ENCODE results near the gene FRG1.
"Not testable (repeated sequence)": the region's sequence is repeated elsewhere in the genome, so short reads cannot be mapped to it uniquely, and the experiment has no call there.

FRG1 gene

GRCh38 chr4:189941005-189941450 is 356 bp downstream of the FRG1 start:
- DNase-seq (ENCODE audit: low spot score), result no peak
- H3K27ac ChIP-seq, result peak overlapping the region; percentile 80 to 93

GRCh38 chr4:189942412-189942811 is 1.7 kb downstream of the FRG1 start:
- DNase-seq (ENCODE audit: low spot score); H3K27ac ChIP-seq: not testable (repeated sequence)
- peak overlapping the region; percentile 95 for H3K4me3 ChIP-seq

More at GRCh38 chr4:189941005-189941450, 356 bp downstream of the FRG1 start:
- peak overlapping the region; percentile 95 for H3K4me3 ChIP-seq
- TF ChIP-seq, protein P1, sequence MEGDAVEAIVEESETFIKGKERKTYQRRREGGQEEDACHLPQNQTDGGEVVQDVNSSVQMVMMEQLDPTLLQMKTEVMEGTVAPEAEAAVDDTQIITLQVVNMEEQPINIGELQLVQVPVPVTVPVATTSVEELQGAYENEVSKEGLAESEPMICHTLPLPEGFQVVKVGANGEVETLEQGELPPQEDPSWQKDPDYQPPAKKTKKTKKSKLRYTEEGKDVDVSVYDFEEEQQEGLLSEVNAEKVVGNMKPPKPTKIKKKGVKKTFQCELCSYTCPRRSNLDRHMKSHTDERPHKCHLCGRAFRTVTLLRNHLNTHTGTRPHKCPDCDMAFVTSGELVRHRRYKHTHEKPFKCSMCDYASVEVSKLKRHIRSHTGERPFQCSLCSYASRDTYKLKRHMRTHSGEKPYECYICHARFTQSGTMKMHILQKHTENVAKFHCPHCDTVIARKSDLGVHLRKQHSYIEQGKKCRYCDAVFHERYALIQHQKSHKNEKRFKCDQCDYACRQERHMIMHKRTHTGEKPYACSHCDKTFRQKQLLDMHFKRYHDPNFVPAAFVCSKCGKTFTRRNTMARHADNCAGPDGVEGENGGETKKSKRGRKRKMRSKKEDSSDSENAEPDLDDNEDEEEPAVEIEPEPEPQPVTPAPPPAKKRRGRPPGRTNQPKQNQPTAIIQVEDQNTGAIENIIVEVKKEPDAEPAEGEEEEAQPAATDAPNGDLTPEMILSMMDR (IDR thresholded peaks at IDR 0.05), result no peak

GRCh38 chr4:189944077-189944476 is 3.4 kb downstream of the FRG1 start:
- H3K27ac ChIP-seq; DNase-seq (ENCODE audit: low spot score); H3K4me3 ChIP-seq: not testable (repeated sequence)

- not testable (repeated sequence) for H3K27ac ChIP-seq; H3K4me3 ChIP-seq; DNase-seq (ENCODE audit: low spot score)
These were observed 6.2 kb downstream of the FRG1 start for GRCh38 chr4:189946906-189947305.

- not testable (repeated sequence) for H3K27ac ChIP-seq; H3K4me3 ChIP-seq; DNase-seq (ENCODE audit: low spot score)
These were observed 7.8 kb downstream of the FRG1 start for GRCh38 chr4:189948486-189948885.

- H3K4me3 ChIP-seq; DNase-seq (ENCODE audit: low spot score); H3K27ac ChIP-seq: not testable (repeated sequence)
These were observed 28.6 kb downstream of the FRG1 start for GRCh38 chr4:189969291-189969690.

- Histone ChIP-seq H3K4me3 (no peak overlapping the region), H3K27ac (no peak overlapping the region)
- TF ChIP-seq, protein P1 (IDR thresholded peaks at IDR 0.05), result no peak
- DNase-seq (ENCODE audit: low spot score), result no peak
These were observed 33.0 kb downstream of the FRG1 start for GRCh38 chr4:189973646-189974045.

DNA sequence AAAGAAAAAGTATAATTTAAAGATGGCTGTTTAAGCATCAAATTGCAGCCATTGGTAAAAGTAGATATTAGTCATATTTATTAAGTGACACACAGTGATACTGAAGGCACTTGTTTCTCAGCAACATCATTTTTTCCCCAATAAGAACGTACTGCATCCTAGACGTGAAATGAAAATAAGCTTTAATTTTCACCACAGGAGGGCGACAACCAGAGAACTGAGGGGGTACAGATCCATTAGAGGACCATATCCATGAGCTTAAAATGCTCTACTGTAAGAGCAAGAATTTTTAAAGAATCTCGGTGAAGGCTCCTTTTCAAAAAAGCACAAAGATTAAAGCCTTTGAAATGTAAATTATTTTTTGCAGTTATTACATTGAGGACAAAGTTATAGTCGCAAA is 33.4 kb downstream of the FRG1 start:
- DNase-seq (ENCODE audit: low spot score), result no peak
- H3K4me3 ChIP-seq, result no peak overlapping the region
- TF ChIP-seq, protein P1 (IDR thresholded peaks at IDR 0.05), result no peak

DNA sequence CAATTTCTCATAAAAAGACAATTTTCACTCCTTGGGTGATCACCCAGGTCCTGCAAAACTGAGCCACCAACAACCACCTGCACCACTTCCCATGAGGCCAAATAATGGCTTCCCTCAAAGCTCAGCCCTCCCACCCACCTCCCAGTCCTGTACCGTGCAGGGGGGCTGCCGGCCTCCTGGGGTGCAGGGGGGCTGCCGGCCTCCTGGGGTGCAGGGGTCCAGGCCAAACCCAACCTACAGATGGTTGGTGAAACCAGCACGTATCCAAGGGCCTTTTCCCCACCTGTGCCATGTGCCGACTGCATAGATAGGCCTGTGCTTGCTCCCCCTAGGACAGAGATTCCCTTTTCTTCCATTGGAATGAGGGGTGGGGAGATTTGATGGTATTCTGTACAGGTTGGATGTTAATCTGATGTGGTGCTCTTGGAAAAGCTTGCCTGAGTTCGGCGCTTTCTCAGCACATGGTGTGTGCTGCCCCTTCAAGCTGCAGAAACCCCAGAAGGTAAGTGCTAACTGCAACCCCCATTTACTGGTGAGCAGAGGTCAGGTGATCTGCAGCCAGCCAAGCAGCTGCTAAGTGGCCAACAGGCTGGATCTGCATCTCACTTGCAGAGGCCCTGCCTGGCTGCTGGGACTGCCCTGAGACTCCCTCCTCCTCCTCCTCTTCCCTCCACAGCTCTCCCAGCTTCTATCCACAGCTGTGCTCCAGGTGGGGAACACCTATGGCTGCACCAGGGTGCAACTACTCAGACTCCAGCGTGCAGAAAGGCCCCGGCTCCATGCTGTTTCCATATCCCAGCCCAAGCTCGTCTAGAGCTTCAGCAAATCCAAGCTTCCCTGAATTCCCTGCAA is 38.8 kb downstream of the FRG1 start:
- TF ChIP-seq, protein P1 (IDR thresholded peaks at IDR 0.05), result no peak

More for the DNA sequence above, 33.4 kb downstream of the FRG1 start:
- no peak overlapping the region for H3K27ac ChIP-seq

DNA sequence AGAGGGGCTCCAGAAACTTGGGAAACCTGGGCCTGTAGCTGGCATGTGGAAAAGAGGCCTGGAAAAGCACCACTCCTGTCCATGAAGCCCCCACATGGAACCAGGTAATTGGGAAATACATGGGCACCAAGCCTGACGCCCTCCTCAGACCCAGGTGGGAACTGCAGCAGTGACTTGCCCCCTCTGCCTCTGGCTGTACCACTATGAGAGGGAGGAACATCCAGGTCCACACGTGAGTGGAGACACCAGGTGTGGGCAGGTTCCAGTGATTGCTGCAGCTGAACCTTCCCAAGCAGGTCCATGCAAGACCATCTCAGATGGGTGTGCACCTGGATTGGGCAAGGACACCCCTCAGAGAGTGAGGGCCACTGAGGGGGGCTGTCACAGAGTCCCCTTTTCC is 39.6 kb downstream of the FRG1 start:
- H3K4me3 ChIP-seq; DNase-seq (ENCODE audit: low spot score); H3K27ac ChIP-seq: not testable (repeated sequence)

More for the DNA sequence above, 38.8 kb downstream of the FRG1 start:
- H3K27ac ChIP-seq, result no peak overlapping the region
- H3K4me3 ChIP-seq, result no peak overlapping the region
- DNase-seq (ENCODE audit: low spot score), result no peak
